ENCODE data around the gene HDGFL2.

The HDGFL2 gene

DNA sequence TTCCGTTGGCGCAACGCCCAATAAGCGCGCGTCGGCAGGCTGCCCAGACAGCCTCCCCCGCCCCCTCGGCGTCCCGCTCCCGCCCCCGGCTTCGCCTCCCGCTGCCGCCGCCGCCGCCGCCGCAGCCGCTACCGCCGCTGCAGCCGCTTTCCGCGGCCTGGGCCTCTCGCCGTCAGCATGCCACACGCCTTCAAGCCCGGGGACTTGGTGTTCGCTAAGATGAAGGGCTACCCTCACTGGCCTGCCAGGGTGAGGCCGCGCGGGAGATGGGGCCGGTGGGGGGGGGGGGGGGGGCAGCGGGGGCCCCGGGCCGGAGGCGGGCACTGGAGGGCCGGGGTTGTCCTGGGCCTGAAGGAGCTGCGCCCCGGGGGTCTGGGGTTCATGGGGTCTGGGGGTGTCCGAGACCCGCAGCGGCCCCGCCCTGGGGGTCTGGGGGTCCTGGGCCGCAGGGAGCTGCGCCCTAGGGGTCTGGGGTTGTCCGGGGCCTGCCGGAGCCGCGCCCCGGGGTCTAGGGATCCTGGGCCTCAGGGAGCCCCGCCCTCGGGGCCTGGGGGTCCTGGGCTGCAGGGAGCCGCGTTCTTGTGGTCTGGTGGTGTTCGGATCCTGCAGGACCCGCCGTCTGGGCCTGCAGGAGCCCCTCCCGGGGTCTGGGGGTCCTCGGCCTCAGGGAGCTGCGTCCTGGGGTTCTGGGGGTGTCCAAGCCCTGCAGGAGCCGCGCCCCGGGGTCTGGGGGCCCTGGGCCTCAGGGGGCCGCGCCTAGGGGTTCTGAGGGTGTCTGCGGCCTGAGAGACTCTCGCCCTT lies at the start of gene HDGFL2:
Gene HDGFL2, plus strand, starts transcription at position 124 of the 801 bp plus-strand sequence. Its CDS starts 54 bp downstream, at position 178.
- peak within 1 kb of the TSS; percentile 88 for H3K4me3 ChIP-seq (ENCODE audit: low read depth, low read length)
- TF ChIP-seq CTCF (IDR thresholded peaks at IDR 0.05; ENCODE audit: low read depth, low read length, missing control alignments) = no peak
- DNase-seq (ENCODE audit: low read depth) = no peak

DNA sequence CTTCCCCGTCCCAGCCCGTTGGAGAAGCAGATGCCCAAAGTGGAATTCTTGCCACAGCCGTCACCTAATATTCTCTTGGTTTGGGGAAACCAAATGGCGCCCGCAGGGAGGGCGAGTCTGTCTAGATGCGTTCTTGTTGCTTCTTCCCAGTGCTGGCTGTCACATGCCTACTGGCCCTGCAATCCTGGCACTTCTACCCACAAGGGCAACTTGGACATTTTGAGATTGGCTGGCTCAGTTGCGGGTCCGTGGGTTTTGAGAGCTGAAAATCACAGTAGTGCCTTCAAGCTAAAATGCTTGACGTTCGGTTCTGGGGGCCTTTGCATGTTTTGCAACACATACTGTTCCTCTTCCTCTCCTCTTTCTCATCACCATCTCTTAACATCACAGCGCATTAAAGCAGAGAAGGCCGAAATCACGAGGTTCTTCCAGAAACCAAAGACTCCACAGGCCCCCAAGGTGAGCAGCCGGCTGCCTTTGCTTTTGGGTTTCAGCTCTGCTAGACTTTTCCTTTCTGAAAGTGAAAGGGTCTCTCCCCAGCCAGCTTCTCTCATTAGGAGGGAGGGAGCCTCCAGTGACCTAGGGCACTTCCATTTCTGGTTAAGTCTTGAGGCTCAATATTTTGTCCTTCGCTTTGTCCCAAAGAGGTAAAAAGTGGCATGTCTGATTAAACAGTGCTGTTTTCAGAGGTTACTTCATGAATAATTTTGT lies 48.5 kb upstream of the HDGFL2 start:
- TF ChIP-seq CTCF (IDR thresholded peaks at IDR 0.05; ENCODE audit: low read depth, low read length, missing control alignments) = no peak
- H3K4me3 ChIP-seq (ENCODE audit: low read depth, low read length) = no peak overlapping the region
- DNase-seq (ENCODE audit: low read depth) = no peak

DNA sequence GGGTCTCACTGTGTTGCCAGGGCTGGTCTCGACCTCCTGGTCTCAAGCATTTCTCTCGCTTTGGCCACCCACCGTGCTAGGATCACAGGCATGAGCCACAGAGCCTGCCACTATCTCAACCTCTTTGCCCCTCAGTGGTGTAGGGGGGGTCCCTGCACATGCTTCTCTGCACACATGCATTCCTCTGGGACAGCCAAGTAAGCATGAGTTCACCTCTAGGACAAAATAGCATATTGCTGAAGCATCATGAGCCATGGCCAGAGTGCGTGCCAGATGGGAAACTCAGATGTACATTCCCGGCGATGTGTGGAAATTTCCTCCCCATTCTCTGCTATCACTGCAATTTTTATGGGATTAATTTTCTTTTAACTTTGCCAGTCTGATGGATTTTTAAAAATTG lies 46.6 kb upstream of the HDGFL2 start:
- no peak for TF ChIP-seq CTCF (IDR thresholded peaks at IDR 0.05; ENCODE audit: low read depth, low read length, missing control alignments)
- H3K4me3 ChIP-seq (ENCODE audit: low read depth, low read length) = no peak overlapping the region
- no peak for DNase-seq (ENCODE audit: low read depth)

- TF ChIP-seq CTCF (IDR thresholded peaks at IDR 0.05; ENCODE audit: low read depth, low read length, missing control alignments) = no peak
- DNase-seq (ENCODE audit: low read depth) = no peak
Observed at GRCh38 chr19:4428326-4428975, 43.6 kb upstream of the HDGFL2 start.

DNA sequence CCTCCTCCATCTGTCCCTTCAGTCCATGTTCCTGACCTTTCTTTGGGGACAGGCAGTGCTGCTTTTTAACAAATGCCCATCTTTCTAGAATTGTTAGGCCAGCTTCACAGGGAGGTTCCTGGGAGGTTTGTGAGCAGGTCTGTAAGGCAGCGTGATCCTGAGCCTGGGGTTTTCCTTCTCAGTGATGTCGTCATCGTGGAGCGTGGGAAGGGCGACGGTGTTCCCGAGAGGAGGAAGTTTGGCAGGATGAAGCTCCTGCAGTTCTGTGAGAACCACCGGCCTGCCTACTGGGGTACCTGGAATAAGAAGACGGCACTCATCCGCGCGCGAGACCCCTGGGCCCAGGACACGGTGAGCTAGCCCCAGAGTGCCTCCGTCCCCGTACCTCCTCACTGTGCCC lies 42.8 kb upstream of the HDGFL2 start:
- no peak for TF ChIP-seq CTCF (IDR thresholded peaks at IDR 0.05; ENCODE audit: low read depth, low read length, missing control alignments)
- no peak overlapping the region for H3K4me3 ChIP-seq (ENCODE audit: low read depth, low read length)
- no peak for DNase-seq (ENCODE audit: low read depth)

More at GRCh38 chr19:4428326-4428975, 43.6 kb upstream of the HDGFL2 start:
- no peak overlapping the region for H3K4me3 ChIP-seq (ENCODE audit: low read depth, low read length)

- TF ChIP-seq CTCF (IDR thresholded peaks at IDR 0.05; ENCODE audit: low read depth, low read length, missing control alignments) = no peak
- no peak overlapping the region for H3K4me3 ChIP-seq (ENCODE audit: low read depth, low read length)
- DNase-seq (ENCODE audit: low read depth) = no peak
Observed at GRCh38 chr19:4429771-4430171, 42.3 kb upstream of the HDGFL2 start.

All from GM12864 (cell line).